Endodermal cell (in vitro differentiated cells): Measurements from ENCODE around the gene KIAA2012. TPM values are rescaled to one million over a fixed set of nuclear protein-coding genes. Genes with fewer than 3 reads are reported as not detected.

Source experiments
- DNase-seq: peaks from one replicate; pipeline ENCODE4 v3.0.0-alpha.2; 2017
- H3K27ac ChIP-seq: 2 replicates; pipeline ENCODE4 v1.5.1; 2013; ENCODE audit warnings: mild to moderate bottlenecking, low read depth, low read length, moderate library complexity
- H3K27me3 ChIP-seq: 2 replicates; pipeline ENCODE4 v1.6.1; 2013; ENCODE audit warnings: mild to moderate bottlenecking, low read length, moderate library complexity; ENCODE audit not compliant: insufficient read depth, control insufficient read depth, poor library complexity, severe bottlenecking
- H3K36me3 ChIP-seq: 2 replicates; pipeline ENCODE4 v1.7.0; 2013; ENCODE audit warnings: mild to moderate bottlenecking, low read length, moderate library complexity; ENCODE audit not compliant: control insufficient read depth, insufficient read depth
- H3K4me1 ChIP-seq: one replicate; pipeline ENCODE4 v1.7.0; 2013; ENCODE audit warnings: low read length; ENCODE audit not compliant: control insufficient read depth, insufficient read depth
- H3K4me3 ChIP-seq: 2 replicates; pipeline ENCODE4 v1.5.1; 2013; ENCODE audit warnings: mild to moderate bottlenecking, low read length, moderate library complexity
- H3K9ac ChIP-seq: 2 replicates; pipeline ENCODE4 v1.6.1; 2013; ENCODE audit warnings: mild to moderate bottlenecking, low read length, moderate library complexity; ENCODE audit not compliant: poor library complexity, severe bottlenecking; ENCODE audit errors: extremely low read depth
- H3K9me3 ChIP-seq: 2 replicates; pipeline ENCODE4 v1.6.1; 2013; ENCODE audit warnings: mild to moderate bottlenecking, low read length, moderate library complexity; ENCODE audit not compliant: control insufficient read depth
- H3K27ac Mint-ChIP-seq: 2 replicates; pipeline ENCODE4 v1.8.0; 2020; ENCODE audit warnings: mixed read lengths
- H3K27me3 Mint-ChIP-seq: 2 replicates; pipeline ENCODE4 v1.8.0; 2021; ENCODE audit warnings: mild to moderate bottlenecking, mixed read lengths; ENCODE audit not compliant: insufficient read depth
- H3K36me3 Mint-ChIP-seq: 2 replicates; pipeline ENCODE4 v1.8.0; 2020; ENCODE audit warnings: low read depth, mixed read lengths
- H3K4me1 Mint-ChIP-seq: 2 replicates; pipeline ENCODE4 v1.8.0; 2020; ENCODE audit warnings: mixed read lengths
- H3K4me3 Mint-ChIP-seq: 2 replicates; pipeline ENCODE4 v1.8.0; 2020; ENCODE audit warnings: mild to moderate bottlenecking, moderate library complexity, mixed read lengths
- H3K9me3 Mint-ChIP-seq: 2 replicates; pipeline ENCODE4 v1.8.0; 2020; ENCODE audit warnings: mild to moderate bottlenecking, mixed read lengths
- WGBS, 2 experiments: methylation state at CpG; one replicate each; pipeline versions ENCODE4 v1.1.5 to v1.1.7; 2013; ENCODE audit warnings: missing lambda C conversion rate in 2 of 2, mixed read lengths in 1 of 2; ENCODE audit not compliant: insufficient coverage in 1 of 2, insufficient read length in 1 of 2; 5-methylcytosine and 5-hydroxymethylcytosine counted together
- total RNA-seq, 2 donors: library from RNA; stranded (reverse); fragmentation: NEBNext Ultra II Directional in 1 of 2; extraction: Animal tissue kit (Norgen Biotek cat#: 25700) in 1 of 2; gene quantifications; 2 replicates in 1 of 2; 3 replicates in 1 of 2; pipeline ENCODE4 v1.2.1, GENCODE V29; 2021
- TF ChIP-seq, protein P1 (sequence below): fragments of 200-600 bp; sonication (generic); conservative IDR thresholded peaks from 2 replicates; pipeline ENCODE4 v1.5.0; 2021; ENCODE audit warnings: antibody characterized with exemption, mild to moderate bottlenecking

KIAA2012 gene
- total RNA-seq, 2 donors from 2014 or later, result 0.62 to 1.0 TPM

DNA sequence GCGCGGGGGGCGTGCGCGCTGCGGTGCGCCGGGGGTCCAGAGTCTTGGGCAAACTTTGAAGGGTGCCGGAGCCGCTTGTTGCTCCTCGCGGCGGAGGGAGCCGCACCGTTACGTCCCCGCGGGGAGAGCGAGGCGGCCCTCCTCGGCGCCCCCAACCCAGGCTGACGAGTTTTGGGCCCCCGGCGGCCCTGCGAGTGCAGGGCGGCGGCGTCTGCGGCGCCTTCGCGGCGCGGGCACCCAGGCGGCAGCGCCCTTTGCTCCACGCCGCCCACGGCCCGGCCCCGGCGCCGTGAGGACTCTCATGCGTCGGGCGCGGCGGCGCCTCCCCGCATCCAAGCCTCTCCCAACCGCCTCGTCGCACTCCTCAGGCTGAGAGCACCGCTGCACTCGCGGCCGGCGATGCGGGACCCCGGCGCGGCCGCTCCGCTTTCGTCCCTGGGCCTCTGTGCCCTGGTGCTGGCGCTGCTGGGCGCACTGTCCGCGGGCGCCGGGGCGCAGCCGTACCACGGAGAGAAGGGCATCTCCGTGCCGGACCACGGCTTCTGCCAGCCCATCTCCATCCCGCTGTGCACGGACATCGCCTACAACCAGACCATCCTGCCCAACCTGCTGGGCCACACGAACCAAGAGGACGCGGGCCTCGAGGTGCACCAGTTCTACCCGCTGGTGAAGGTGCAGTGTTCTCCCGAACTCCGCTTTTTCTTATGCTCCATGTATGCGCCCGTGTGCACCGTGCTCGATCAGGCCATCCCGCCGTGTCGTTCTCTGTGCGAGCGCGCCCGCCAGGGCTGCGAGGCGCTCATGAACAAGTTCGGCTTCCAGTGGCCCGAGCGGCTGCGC, 38.6 kb upstream of the KIAA2012 start:
- WGBS, 2 experiments, result 0% methylated on average over 49 to 105 of the region's 105 CpGs
- Mint-ChIP-seq H3K36me3 (peaks cover 8% of the 10 kb centered on the region), H3K4me1 (peaks cover 24% of the 10 kb centered on the region), H3K4me3 (no peak overlapping the region), H3K27ac (peak overlapping the region; percentile 89), H3K9me3 (no peaks in the 10 kb centered on the region), H3K27me3 (peaks cover 15% of the 10 kb centered on the region)
- no peaks in the 10 kb centered on the region for H3K9me3 ChIP-seq
- peak overlapping the region; percentile 85 for H3K9ac ChIP-seq
- peaks cover 44% of the 10 kb centered on the region for H3K36me3 ChIP-seq
- H3K4me3 ChIP-seq, result peak overlapping the region; percentile 97
- TF ChIP-seq, protein P1, sequence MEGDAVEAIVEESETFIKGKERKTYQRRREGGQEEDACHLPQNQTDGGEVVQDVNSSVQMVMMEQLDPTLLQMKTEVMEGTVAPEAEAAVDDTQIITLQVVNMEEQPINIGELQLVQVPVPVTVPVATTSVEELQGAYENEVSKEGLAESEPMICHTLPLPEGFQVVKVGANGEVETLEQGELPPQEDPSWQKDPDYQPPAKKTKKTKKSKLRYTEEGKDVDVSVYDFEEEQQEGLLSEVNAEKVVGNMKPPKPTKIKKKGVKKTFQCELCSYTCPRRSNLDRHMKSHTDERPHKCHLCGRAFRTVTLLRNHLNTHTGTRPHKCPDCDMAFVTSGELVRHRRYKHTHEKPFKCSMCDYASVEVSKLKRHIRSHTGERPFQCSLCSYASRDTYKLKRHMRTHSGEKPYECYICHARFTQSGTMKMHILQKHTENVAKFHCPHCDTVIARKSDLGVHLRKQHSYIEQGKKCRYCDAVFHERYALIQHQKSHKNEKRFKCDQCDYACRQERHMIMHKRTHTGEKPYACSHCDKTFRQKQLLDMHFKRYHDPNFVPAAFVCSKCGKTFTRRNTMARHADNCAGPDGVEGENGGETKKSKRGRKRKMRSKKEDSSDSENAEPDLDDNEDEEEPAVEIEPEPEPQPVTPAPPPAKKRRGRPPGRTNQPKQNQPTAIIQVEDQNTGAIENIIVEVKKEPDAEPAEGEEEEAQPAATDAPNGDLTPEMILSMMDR, result no peak
- peak; percentile 71 for DNase-seq
- no peaks in the 10 kb centered on the region for H3K4me1 ChIP-seq
- H3K27me3 ChIP-seq, result no peaks in the 10 kb centered on the region
- peak overlapping the region; percentile 93 for H3K27ac ChIP-seq

DNA sequence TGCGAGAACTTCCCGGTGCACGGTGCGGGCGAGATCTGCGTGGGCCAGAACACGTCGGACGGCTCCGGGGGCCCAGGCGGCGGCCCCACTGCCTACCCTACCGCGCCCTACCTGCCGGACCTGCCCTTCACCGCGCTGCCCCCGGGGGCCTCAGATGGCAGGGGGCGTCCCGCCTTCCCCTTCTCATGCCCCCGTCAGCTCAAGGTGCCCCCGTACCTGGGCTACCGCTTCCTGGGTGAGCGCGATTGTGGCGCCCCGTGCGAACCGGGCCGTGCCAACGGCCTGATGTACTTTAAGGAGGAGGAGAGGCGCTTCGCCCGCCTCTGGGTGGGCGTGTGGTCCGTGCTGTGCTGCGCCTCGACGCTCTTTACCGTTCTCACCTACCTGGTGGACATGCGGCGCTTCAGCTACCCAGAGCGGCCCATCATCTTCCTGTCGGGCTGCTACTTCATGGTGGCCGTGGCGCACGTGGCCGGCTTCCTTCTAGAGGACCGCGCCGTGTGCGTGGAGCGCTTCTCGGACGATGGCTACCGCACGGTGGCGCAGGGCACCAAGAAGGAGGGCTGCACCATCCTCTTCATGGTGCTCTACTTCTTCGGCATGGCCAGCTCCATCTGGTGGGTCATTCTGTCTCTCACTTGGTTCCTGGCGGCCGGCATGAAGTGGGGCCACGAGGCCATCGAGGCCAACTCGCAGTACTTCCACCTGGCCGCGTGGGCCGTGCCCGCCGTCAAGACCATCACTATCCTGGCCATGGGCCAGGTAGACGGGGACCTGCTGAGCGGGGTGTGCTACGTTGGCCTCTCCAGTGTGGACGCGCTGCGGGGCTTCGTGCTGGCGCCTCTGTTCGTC, 37.7 kb upstream of the KIAA2012 start:
- Histone ChIP-seq H3K27me3 (no peaks in the 10 kb centered on the region), H3K9ac (peak overlapping the region; percentile 85), H3K36me3 (peaks cover 48% of the 10 kb centered on the region), H3K27ac (no peak overlapping the region), H3K4me1 (no peaks in the 10 kb centered on the region), H3K4me3 (peak overlapping the region; percentile 97), H3K9me3 (no peaks in the 10 kb centered on the region)
- TF ChIP-seq, protein P1, result peak; percentile 74
- H3K27me3 Mint-ChIP-seq, result peaks cover 7% of the 10 kb centered on the region
- peak; percentile 83 for DNase-seq
- no peak overlapping the region for H3K4me3 Mint-ChIP-seq
- 4 to 15% methylated on average over 53 to 78 of the region's 78 CpGs for WGBS, 2 experiments
- H3K9me3 Mint-ChIP-seq, result no peaks in the 10 kb centered on the region
- peak overlapping the region; percentile 89 for H3K27ac Mint-ChIP-seq
- peaks cover 9% of the 10 kb centered on the region for H3K36me3 Mint-ChIP-seq
- peaks cover 32% of the 10 kb centered on the region for H3K4me1 Mint-ChIP-seq

DNA sequence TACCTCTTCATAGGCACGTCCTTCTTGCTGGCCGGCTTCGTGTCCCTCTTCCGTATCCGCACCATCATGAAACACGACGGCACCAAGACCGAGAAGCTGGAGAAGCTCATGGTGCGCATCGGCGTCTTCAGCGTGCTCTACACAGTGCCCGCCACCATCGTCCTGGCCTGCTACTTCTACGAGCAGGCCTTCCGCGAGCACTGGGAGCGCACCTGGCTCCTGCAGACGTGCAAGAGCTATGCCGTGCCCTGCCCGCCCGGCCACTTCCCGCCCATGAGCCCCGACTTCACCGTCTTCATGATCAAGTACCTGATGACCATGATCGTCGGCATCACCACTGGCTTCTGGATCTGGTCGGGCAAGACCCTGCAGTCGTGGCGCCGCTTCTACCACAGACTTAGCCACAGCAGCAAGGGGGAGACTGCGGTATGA, 37.1 kb upstream of the KIAA2012 start:
- WGBS, 2 experiments, result 13 to 18% methylated on average over 21 to 32 of the region's 32 CpGs
- TF ChIP-seq, protein P1, result no peak
- H3K4me3 Mint-ChIP-seq, result no peak overlapping the region
- Histone ChIP-seq H3K9ac (peak overlapping the region; percentile 85), H3K4me1 (no peaks in the 10 kb centered on the region), H3K9me3 (no peaks in the 10 kb centered on the region), H3K4me3 (peak overlapping the region; percentile 97), H3K36me3 (peaks cover 48% of the 10 kb centered on the region), H3K27ac (peak overlapping the region; percentile 94), H3K27me3 (no peaks in the 10 kb centered on the region)
- H3K27me3 Mint-ChIP-seq, result peaks cover 5% of the 10 kb centered on the region
- peaks cover 11% of the 10 kb centered on the region for H3K36me3 Mint-ChIP-seq
- no peak overlapping the region for H3K27ac Mint-ChIP-seq
- DNase-seq, result peak; percentile 77
- no peaks in the 10 kb centered on the region for H3K9me3 Mint-ChIP-seq
- H3K4me1 Mint-ChIP-seq, result peaks cover 34% of the 10 kb centered on the region
